NOMO-1 treated with dmso at 0.1 percent for 144 hours (cell line): ENCODE results near the gene TTC39C.

Experiments used
- DNase-seq: peaks from one replicate; lab custom pipeline; 2025; ENCODE audit not compliant: unreplicated experiment; lab: John Stamatoyannopoulos, UW

TTC39C gene

DNA sequence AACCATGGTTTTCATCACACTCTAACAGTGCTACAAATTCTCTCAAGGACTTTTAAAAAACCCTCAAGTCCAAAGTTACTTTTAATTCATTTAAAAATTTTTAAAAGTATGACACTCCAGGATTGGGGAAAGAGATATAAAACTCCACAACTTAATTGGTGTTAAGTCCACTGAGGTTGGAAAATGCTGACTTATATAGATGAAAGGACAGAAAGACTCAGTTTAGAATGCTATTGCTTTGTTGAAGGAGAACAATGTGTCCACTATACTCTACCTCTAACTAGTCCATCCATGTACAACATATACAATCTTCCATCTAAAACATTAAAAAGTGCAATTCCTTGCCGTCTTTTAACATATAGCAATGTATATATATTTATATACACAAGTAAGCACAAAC, 165.5 kb downstream of the TTC39C start:
- no peak for DNase-seq

DNA sequence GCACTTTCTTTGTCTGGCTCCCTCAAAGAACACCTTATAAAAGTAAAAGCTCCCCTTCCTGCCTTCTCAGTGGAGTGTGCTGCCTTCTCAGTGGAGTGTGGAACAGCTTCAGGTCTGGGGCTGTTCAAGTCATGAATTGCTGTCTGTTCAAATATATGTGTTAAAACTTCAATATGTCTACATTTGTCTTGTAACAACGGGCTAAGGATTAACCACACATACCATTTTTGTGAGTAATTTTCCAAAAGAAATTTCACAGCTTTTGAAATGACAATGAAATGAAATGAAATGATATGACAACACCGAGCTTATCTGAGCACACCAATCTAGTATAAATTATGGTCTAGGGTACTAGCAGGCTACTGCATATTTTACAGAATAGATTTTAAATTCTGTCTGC, 167.3 kb downstream of the TTC39C start:
- no peak for DNase-seq
